IMR-90 (cell line): ENCODE results near the gene NARF. TPM values are rescaled to one million over a fixed set of nuclear protein-coding genes. Genes with fewer than 3 reads are reported as not detected.

Experiments used
- ATAC-seq: fragments of 200-7000 bp; cut with Tn5 transposase; 2 replicates; pipeline ENCODE4 v1.9.1; 2020; ENCODE audit warnings: low read depth, mild to moderate bottlenecking, moderate library complexity
- BruUV-seq: library from RNA; stranded (reverse); fragments of 400-500 nt; replicated peaks from 2 replicates; lab custom pipeline; 2021; lab: Mats Ljungman, UMichigan
- CTCF ChIA-PET: fragments of 300-600 bp; formaldehyde crosslinking; extraction: SDS; loops from one replicate; lab custom pipeline; 2021; ENCODE audit warnings: antibody characterized with exemption; lab: Yijun Ruan, JAX
- POLR2A ChIA-PET: fragments of 300-600 bp; sonication (Branson Sonifier 250); formaldehyde crosslinking; loops from one replicate; lab custom pipeline; 2022; ENCODE audit warnings: antibody characterized with exemption; ENCODE audit not compliant: unreplicated experiment; lab: Charles Lee
- DNase-seq: peaks from one replicate; pipeline ENCODE4 v3.0.0; 2013
- H2AFZ ChIP-seq: replicated peaks from 2 replicates; pipeline ENCODE3; 2013; ENCODE audit warnings: low read length, mild to moderate bottlenecking; ENCODE audit not compliant: poor library complexity
- H2AK5ac ChIP-seq: 2 replicates; pipeline ENCODE4 v1.6.1; 2013; ENCODE audit warnings: low read depth, low read length, inconsistent platforms
- H2AK9ac ChIP-seq: replicated peaks from 2 replicates; pipeline ENCODE3; 2013; ENCODE audit warnings: mild to moderate bottlenecking, low read depth, low read length, moderate library complexity; ENCODE audit not compliant: poor library complexity
- H2BK120ac ChIP-seq: 2 replicates; pipeline ENCODE4 v1.6.1; 2013; ENCODE audit warnings: low read depth, low read length, inconsistent platforms
- H2BK15ac ChIP-seq: 3 replicates; pipeline ENCODE4 v1.6.1; 2013; ENCODE audit warnings: low read depth, low read length, inconsistent platforms
- H2BK20ac ChIP-seq: 2 replicates; pipeline ENCODE4 v1.6.1; 2013; ENCODE audit warnings: low read depth, mild to moderate bottlenecking, inconsistent platforms, low read length, moderate library complexity
- H2BK5ac ChIP-seq: 2 replicates; pipeline ENCODE4 v1.6.1; 2013; ENCODE audit warnings: mild to moderate bottlenecking, low read depth, low read length, inconsistent platforms; ENCODE audit not compliant: poor library complexity, severe bottlenecking
- H3K14ac ChIP-seq: replicated peaks from 2 replicates; pipeline ENCODE4 v1.6.1; 2013; ENCODE audit warnings: low read depth, low read length, inconsistent platforms
- H3K18ac ChIP-seq: 2 replicates; pipeline ENCODE4 v1.6.1; 2013; ENCODE audit warnings: low read depth, low read length, control low read depth
- H3K23ac ChIP-seq: 2 replicates; pipeline ENCODE4 v1.6.1; 2013; ENCODE audit warnings: low read depth, low read length, inconsistent platforms
- H3K27ac ChIP-seq: 2 replicates; pipeline ENCODE4 v1.5.1; 2013; ENCODE audit warnings: mild to moderate bottlenecking, control low read depth, low read length; ENCODE audit not compliant: insufficient read depth
- H3K27me3 ChIP-seq: 2 replicates; pipeline ENCODE4 v1.6.1; 2013; ENCODE audit warnings: low read length; ENCODE audit not compliant: control insufficient read depth, insufficient read depth
- H3K36me3 ChIP-seq: 2 replicates; pipeline ENCODE4 v1.6.1; 2013; ENCODE audit warnings: low read length, mixed read lengths; ENCODE audit not compliant: control insufficient read depth, insufficient read depth
- H3K4ac ChIP-seq: 2 replicates; pipeline ENCODE4 v1.6.1; 2013; ENCODE audit warnings: low read depth, low read length, inconsistent platforms
- H3K4me1 ChIP-seq: 2 replicates; pipeline ENCODE4 v1.6.1; 2013; ENCODE audit warnings: low read length, mixed read lengths; ENCODE audit not compliant: control insufficient read depth, insufficient read depth
- H3K4me2 ChIP-seq: 2 replicates; pipeline ENCODE4 v1.6.1; 2013; ENCODE audit warnings: low read depth, mild to moderate bottlenecking, control low read depth, low read length, moderate library complexity
- H3K4me3 ChIP-seq: 2 replicates; pipeline ENCODE4 v1.5.1; 2013; ENCODE audit warnings: low read depth, mild to moderate bottlenecking, control low read depth, low read length, moderate library complexity; ENCODE audit not compliant: insufficient read depth
- H3K56ac ChIP-seq: 2 replicates; pipeline ENCODE4 v1.6.1; 2013; ENCODE audit warnings: low read length, inconsistent platforms; ENCODE audit not compliant: insufficient read depth; ENCODE audit errors: extremely low read depth
- H3K79me1 ChIP-seq, 2 experiments: 2 replicates each; pipeline ENCODE4 v1.6.1; 2013; ENCODE audit warnings: low read length in 2 of 2, inconsistent platforms in 1 of 2, low read depth in 1 of 2
- H3K9ac ChIP-seq: 2 replicates; pipeline ENCODE4 v1.6.1; 2013; ENCODE audit warnings: low read depth, low read length, control low read depth
- H3K9me1 ChIP-seq: 2 replicates; pipeline ENCODE4 v1.6.1; 2013; ENCODE audit warnings: low read length, inconsistent platforms; ENCODE audit not compliant: insufficient read depth
- H3K9me3 ChIP-seq: 2 replicates; pipeline ENCODE4 v1.6.1; 2013; ENCODE audit warnings: low read length; ENCODE audit not compliant: control insufficient read depth, insufficient read depth
- H4K20me1 ChIP-seq: 2 replicates; pipeline ENCODE4 v1.6.1; 2013; ENCODE audit warnings: low read length, inconsistent platforms; ENCODE audit not compliant: insufficient read depth
- H4K5ac ChIP-seq: 2 replicates; pipeline ENCODE4 v1.6.1; 2013; ENCODE audit warnings: mild to moderate bottlenecking, low read depth, low read length, control low read depth
- H4K8ac ChIP-seq, 2 experiments: 2 replicates each; pipeline ENCODE4 v1.6.1; 2013; ENCODE audit warnings: low read depth in 2 of 2, low read length in 2 of 2, control low read depth in 1 of 2, inconsistent platforms in 1 of 2
- H4K91ac ChIP-seq: 2 replicates; pipeline ENCODE4 v1.6.1; 2013; ENCODE audit warnings: low read depth, low read length, inconsistent platforms; ENCODE audit not compliant: insufficient read depth
- BHLHE40 ChIP-seq: fragments of 150-350 bp; IDR thresholded peaks from 2 replicates; pipeline ENCODE4 v1.6.1; 2016; ENCODE audit warnings: mild to moderate bottlenecking, low read depth, low read length
- CHD1 ChIP-seq: IDR thresholded peaks from 2 replicates; pipeline ENCODE4 v1.6.1; 2012; ENCODE audit warnings: low read depth, low read length, improper control_type of control experiment
- FOS ChIP-seq: fragments of 150-350 bp; IDR thresholded peaks from 2 replicates; pipeline ENCODE4 v1.6.1; 2016; ENCODE audit warnings: low read depth, low read length
- MAFK ChIP-seq: IDR thresholded peaks from 2 replicates; pipeline ENCODE4 v1.6.1; 2012; ENCODE audit warnings: low read depth, low read length, improper control_type of control experiment
- MAZ ChIP-seq: IDR thresholded peaks from 2 replicates; pipeline ENCODE4 v1.6.1; 2012; ENCODE audit warnings: low read depth, mild to moderate bottlenecking, low read length, improper control_type of control experiment, moderate library complexity, borderline replicate concordance
- MXI1 ChIP-seq: IDR thresholded peaks from 2 replicates; pipeline ENCODE4 v1.6.1; 2012; ENCODE audit warnings: low read depth, mild to moderate bottlenecking, low read length, moderate library complexity, borderline replicate concordance
- NFE2L2 ChIP-seq: fragments of 150-350 bp; IDR thresholded peaks from 2 replicates; pipeline ENCODE4 v1.6.1; 2016; ENCODE audit warnings: low read depth, mild to moderate bottlenecking, low read length
- POLR2A ChIP-seq: IDR thresholded peaks from 2 replicates; pipeline ENCODE4 v1.6.1; 2012; ENCODE audit warnings: mild to moderate bottlenecking, low read depth, low read length
- RAD21 ChIP-seq: IDR thresholded peaks from 2 replicates; pipeline ENCODE4 v1.6.1; 2012; ENCODE audit warnings: low read length, improper control_type of control experiment
- RCOR1 ChIP-seq: IDR thresholded peaks from 2 replicates; pipeline ENCODE4 v1.6.1; 2012; ENCODE audit warnings: mild to moderate bottlenecking, low read length, improper control_type of control experiment; ENCODE audit not compliant: insufficient replicate concordance
- RFX5 ChIP-seq: IDR thresholded peaks from 2 replicates; pipeline ENCODE4 v1.8.0; 2012; ENCODE audit warnings: low read depth, mild to moderate bottlenecking, low read length, moderate library complexity
- SMC3 ChIP-seq: fragments of 150-350 bp; IDR thresholded peaks from 2 replicates; pipeline ENCODE4 v1.6.1; 2016; ENCODE audit warnings: low read depth, mild to moderate bottlenecking, antibody characterized with exemption, low read length, moderate library complexity
- WGBS, 2 experiments: methylation state at CpG; one replicate each; pipeline versions ENCODE4 v1.1.5 to v1.1.7; 2013; ENCODE audit warnings: missing lambda C conversion rate in 2 of 2; ENCODE audit not compliant: insufficient read length in 1 of 2; ENCODE audit errors: extremely low coverage in 2 of 2; 5-methylcytosine and 5-hydroxymethylcytosine counted together
- dilution Hi-C: fragments of 300-500 bp; cut with HindIII; formaldehyde crosslinking; loops from one replicate; pipeline ENCODE4 v1.14.3; 2018; ENCODE audit warnings: low sequenced_read_pairs; ENCODE audit not compliant: unreplicated experiment
- in situ Hi-C: fragments of 300-500 bp; cut with MboI; formaldehyde crosslinking; loops from 3 replicates; pipeline ENCODE4 v1.14.3; 2019; ENCODE audit warnings: low sequenced_read_pairs, inconsistent platforms, mixed read lengths
- intact Hi-C: fragments of 100-400 bp; cut with micrococcal nuclease; formaldehyde crosslinking; loops from 2 replicates; pipeline ENCODE4 v1.10.0; 2022
- polyA plus RNA-seq, 3 experiments: library from polyadenylated mRNA; depleted of rRNA; stranded (reverse); fragments of >200 nt; gene quantifications; 2 replicates each; pipeline ENCODE4 v1.2.3, GENCODE V29; 2012; ENCODE audit warnings: low replicate concordance in 1 of 3
- total RNA-seq: library from RNA; depleted of rRNA; stranded (reverse); fragments of >200 nt; gene quantifications from 2 replicates; pipeline ENCODE4 v1.2.3, GENCODE V29; 2012
- TF ChIP-seq, protein P1 (sequence below): fragments of 150-350 bp; IDR thresholded peaks from 2 replicates; pipeline ENCODE4 v1.6.1; 2016; ENCODE audit warnings: low read depth, mild to moderate bottlenecking, low read length, moderate library complexity, borderline replicate concordance
- TF ChIP-seq, protein P2 (sequence below): conservative IDR thresholded peaks from 2 replicates; pipeline ENCODE4 v1.5.1; 2012; ENCODE audit warnings: mild to moderate bottlenecking, low read depth, low read length, improper control_type of control experiment
- TF ChIP-seq, protein P3 (sequence below): fragments of 150-350 bp; IDR thresholded peaks from 2 replicates; pipeline ENCODE4 v1.6.1; 2017; ENCODE audit warnings: mild to moderate bottlenecking, antibody characterized with exemption, low read length, low read depth

Gene NARF
- total and polyA plus RNA-seq, 2 of the 4 experiments (the other 2 are of a cell fraction) = 83.7 to 94.8 TPM

DNA sequence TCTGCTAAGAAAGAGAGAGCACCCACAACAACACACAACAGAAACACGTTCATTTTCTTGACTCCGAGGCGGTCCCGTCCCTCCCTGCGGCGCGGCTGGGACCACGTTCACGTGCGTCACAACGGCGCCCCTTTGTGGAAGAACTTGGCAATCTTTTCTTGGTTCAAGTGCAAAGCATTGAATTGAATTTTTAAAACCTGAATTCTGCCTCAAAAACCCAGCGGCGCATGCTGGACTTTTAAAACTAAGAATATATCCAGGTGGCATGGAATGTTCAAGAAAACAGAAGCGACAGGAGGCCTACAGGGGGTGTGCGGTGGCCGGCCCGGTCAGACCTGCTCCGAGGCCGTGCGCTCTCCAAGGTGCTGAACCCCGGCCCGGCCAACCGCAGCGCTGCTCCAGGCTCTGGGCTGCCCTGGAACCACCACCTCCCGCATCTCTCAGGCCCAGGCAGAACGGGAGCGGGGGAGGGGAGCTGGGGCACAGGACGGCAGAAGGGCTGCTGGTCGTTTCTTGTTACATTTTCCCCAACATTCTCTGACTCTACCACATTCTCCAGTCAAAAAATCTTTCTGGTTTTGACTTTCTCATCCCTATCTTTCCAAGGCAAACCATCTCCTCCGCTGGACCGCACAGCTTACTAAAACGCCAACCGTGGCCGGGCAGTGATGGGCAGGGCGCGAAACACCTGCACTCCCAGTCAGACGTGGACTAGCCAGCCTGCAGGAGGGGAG lies 43.8 kb upstream of the NARF start:
- no peak overlapping the region for H3K9ac ChIP-seq
- peak overlapping the region; percentile 32; the same call in 1 of the 2 replicates for H3K4me2 ChIP-seq
- H3K9me1 ChIP-seq = 0 out of 2 replicates have a peak, but pooled peaks cover 4% of the 10 kb centered on the region
- intact Hi-C loops (loop anchor here (1.0 to 5.0 kb wide), 2 partner anchors 62 to 172 kb away; no protein-coding TSS in a partner anchor), dilution Hi-C loops (no loop called here), in situ Hi-C loops (no loop called here)
- no peak overlapping the region for H2BK120ac ChIP-seq
- H2AFZ ChIP-seq = no peak overlapping the region
- no peak overlapping the region for H3K56ac ChIP-seq
- no TSS peak for BruUV-seq
- no peaks in the 10 kb centered on the region for H3K4me1 ChIP-seq
- POLR2A ChIA-PET = no interaction called here
- ATAC-seq = peak; percentile 61
- no peak overlapping the region for H3K4me3 ChIP-seq
- H3K27me3 ChIP-seq = no peaks in the 10 kb centered on the region
- no peak overlapping the region for H3K4ac ChIP-seq
- H2BK15ac ChIP-seq = no peak overlapping the region
- H4K5ac ChIP-seq = no peak overlapping the region
- no peak overlapping the region for H3K18ac ChIP-seq
- H3K9me3 ChIP-seq = no peaks in the 10 kb centered on the region
- H3K79me1 ChIP-seq = peaks cover 0 to 21% of the 10 kb centered on the region in 2 experiments; a peak in 2 of 4 replicates
- H2AK5ac ChIP-seq = no peak overlapping the region
- no peak overlapping the region for H3K14ac ChIP-seq
- H2BK20ac ChIP-seq = no peak overlapping the region
- WGBS, 2 experiments = 0% methylated on average over 3 of the region's 38 CpGs; no CpG with 5 or more reads in 1 of the 2 experiments
- H3K27ac ChIP-seq = no peak overlapping the region
- DNase-seq = peak; percentile 50
- H2BK5ac ChIP-seq = no peak overlapping the region
- H3K36me3 ChIP-seq = no peaks in the 10 kb centered on the region
- no peak overlapping the region for H4K8ac ChIP-seq
- CTCF ChIA-PET = no interaction called here
- H4K20me1 ChIP-seq = peaks cover 25% of the 10 kb centered on the region
- H3K23ac ChIP-seq = no peak overlapping the region
- H4K91ac ChIP-seq = no peak overlapping the region
- H2AK9ac ChIP-seq = no peak overlapping the region
- TF ChIP-seq, protein P1, sequence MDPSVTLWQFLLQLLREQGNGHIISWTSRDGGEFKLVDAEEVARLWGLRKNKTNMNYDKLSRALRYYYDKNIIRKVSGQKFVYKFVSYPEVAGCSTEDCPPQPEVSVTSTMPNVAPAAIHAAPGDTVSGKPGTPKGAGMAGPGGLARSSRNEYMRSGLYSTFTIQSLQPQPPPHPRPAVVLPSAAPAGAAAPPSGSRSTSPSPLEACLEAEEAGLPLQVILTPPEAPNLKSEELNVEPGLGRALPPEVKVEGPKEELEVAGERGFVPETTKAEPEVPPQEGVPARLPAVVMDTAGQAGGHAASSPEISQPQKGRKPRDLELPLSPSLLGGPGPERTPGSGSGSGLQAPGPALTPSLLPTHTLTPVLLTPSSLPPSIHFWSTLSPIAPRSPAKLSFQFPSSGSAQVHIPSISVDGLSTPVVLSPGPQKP = no peak
- TF ChIP-seq CHD1 (no peak), NFE2L2 (no peak), RFX5 (no peak), MXI1 (peak; percentile 91), FOS (no peak), RAD21 (peak; percentile 73), MAFK (no peak), BHLHE40 (peak; percentile 81), RCOR1 (peak; percentile 36), MAZ (no peak), POLR2A (no peak), SMC3 (peak; percentile 48)
- TF ChIP-seq, protein P2, sequence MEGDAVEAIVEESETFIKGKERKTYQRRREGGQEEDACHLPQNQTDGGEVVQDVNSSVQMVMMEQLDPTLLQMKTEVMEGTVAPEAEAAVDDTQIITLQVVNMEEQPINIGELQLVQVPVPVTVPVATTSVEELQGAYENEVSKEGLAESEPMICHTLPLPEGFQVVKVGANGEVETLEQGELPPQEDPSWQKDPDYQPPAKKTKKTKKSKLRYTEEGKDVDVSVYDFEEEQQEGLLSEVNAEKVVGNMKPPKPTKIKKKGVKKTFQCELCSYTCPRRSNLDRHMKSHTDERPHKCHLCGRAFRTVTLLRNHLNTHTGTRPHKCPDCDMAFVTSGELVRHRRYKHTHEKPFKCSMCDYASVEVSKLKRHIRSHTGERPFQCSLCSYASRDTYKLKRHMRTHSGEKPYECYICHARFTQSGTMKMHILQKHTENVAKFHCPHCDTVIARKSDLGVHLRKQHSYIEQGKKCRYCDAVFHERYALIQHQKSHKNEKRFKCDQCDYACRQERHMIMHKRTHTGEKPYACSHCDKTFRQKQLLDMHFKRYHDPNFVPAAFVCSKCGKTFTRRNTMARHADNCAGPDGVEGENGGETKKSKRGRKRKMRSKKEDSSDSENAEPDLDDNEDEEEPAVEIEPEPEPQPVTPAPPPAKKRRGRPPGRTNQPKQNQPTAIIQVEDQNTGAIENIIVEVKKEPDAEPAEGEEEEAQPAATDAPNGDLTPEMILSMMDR = peak; percentile 60
- TF ChIP-seq, protein P3, sequence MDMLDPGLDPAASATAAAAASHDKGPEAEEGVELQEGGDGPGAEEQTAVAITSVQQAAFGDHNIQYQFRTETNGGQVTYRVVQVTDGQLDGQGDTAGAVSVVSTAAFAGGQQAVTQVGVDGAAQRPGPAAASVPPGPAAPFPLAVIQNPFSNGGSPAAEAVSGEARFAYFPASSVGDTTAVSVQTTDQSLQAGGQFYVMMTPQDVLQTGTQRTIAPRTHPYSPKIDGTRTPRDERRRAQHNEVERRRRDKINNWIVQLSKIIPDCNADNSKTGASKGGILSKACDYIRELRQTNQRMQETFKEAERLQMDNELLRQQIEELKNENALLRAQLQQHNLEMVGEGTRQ = no peak
